Hepatocyte (in vitro differentiated cells): ENCODE measurements around the gene SPATA2.

Source experiments
- EZH2 ChIP-seq: fragments of 200-600 bp; sonication (generic); IDR thresholded peaks from 2 replicates; pipeline ENCODE4 v1.6.1; 2016; ENCODE audit warnings: antibody characterized with exemption, mild to moderate bottlenecking, borderline replicate concordance
- EZH2phosphoT487 ChIP-seq: fragments of 200-600 bp; sonication (generic); IDR thresholded peaks from one replicate; pipeline ENCODE4 v1.6.1; 2018; ENCODE audit warnings: antibody characterized with exemption, mild to moderate bottlenecking, low read depth, moderate library complexity; ENCODE audit not compliant: unreplicated experiment, severe bottlenecking
- TF ChIP-seq, protein P1 (sequence below): fragments of 200-600 bp; sonication (generic); IDR thresholded peaks from 2 replicates; pipeline ENCODE4 v1.5.1; 2016; ENCODE audit warnings: antibody characterized with exemption, mild to moderate bottlenecking; ENCODE audit not compliant: poor library complexity

DNA sequence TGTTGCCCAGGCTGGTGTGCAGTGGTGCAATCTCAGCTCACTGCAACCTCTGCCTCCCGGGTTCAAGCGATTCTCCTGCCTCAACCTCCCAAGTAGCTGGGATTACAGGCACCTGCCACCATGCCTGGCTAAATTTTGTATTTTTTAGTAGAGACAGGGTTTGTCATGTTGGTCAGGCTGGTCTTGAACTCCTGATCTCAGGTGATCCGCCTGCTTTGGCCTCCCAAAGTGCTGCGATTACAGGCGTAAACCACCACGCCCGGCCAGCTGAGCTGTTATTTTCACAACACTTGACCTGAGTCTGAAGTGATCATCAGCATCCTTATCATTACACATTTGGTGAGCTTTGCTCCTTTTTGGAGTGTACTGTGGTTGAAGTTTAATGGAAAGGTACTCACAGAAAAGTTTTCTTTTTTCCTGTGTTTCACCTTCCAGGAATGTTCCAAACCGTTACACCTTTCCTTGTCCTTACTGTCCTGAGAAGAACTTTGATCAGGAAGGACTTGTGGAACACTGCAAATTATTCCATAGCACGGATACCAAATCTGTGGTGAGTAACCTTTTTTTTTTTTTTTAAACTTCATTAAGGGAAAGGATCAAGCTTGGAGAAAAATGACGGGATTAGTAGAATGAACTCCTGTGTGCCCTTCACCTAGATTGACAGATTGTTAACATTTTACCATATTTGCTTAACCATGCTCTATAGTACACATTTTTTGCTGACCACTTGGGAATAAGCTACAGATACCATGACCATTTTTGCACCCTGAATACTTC, 30.6 kb upstream of the SPATA2 start:
- TF ChIP-seq, protein P1, sequence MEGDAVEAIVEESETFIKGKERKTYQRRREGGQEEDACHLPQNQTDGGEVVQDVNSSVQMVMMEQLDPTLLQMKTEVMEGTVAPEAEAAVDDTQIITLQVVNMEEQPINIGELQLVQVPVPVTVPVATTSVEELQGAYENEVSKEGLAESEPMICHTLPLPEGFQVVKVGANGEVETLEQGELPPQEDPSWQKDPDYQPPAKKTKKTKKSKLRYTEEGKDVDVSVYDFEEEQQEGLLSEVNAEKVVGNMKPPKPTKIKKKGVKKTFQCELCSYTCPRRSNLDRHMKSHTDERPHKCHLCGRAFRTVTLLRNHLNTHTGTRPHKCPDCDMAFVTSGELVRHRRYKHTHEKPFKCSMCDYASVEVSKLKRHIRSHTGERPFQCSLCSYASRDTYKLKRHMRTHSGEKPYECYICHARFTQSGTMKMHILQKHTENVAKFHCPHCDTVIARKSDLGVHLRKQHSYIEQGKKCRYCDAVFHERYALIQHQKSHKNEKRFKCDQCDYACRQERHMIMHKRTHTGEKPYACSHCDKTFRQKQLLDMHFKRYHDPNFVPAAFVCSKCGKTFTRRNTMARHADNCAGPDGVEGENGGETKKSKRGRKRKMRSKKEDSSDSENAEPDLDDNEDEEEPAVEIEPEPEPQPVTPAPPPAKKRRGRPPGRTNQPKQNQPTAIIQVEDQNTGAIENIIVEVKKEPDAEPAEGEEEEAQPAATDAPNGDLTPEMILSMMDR: no peak
- TF ChIP-seq EZH2 (no peak), EZH2phosphoT487 (no peak)
